PC-9 (cell line): ENCODE results near the gene LONP2.

Source experiments
- CTCF ChIP-seq: fragments of 200-600 bp; sonication (generic); conservative IDR thresholded peaks from 2 replicates; pipeline ENCODE4 v1.6.1; 2017; ENCODE audit warnings: mixed run types, antibody characterized with exemption, mild to moderate bottlenecking, moderate library complexity
- EZH2 ChIP-seq: fragments of 200-600 bp; sonication (generic); IDR thresholded peaks from 2 replicates; pipeline ENCODE4 v1.8.0; 2017; ENCODE audit warnings: antibody characterized with exemption, low read depth

GRCh38 chr16:48225456-48225855 lies 18.6 kb upstream of the LONP2 start:
- TF ChIP-seq CTCF, result no peak
- TF ChIP-seq EZH2, result no peak
